ENCODE data around the gene GDI1.
A peak's percentile ranks its signal among the peaks of the same experiment; 100 is the strongest.

The GDI1 gene

GRCh38 chrX:154462396-154462795 is 25.4 kb downstream of the GDI1 start:
- no peak for DNase-seq (ENCODE audit: low read depth)

GRCh38 chrX:154463611-154464220 is 26.8 kb downstream of the GDI1 start:
- DNase-seq (ENCODE audit: low read depth): no peak

DNA sequence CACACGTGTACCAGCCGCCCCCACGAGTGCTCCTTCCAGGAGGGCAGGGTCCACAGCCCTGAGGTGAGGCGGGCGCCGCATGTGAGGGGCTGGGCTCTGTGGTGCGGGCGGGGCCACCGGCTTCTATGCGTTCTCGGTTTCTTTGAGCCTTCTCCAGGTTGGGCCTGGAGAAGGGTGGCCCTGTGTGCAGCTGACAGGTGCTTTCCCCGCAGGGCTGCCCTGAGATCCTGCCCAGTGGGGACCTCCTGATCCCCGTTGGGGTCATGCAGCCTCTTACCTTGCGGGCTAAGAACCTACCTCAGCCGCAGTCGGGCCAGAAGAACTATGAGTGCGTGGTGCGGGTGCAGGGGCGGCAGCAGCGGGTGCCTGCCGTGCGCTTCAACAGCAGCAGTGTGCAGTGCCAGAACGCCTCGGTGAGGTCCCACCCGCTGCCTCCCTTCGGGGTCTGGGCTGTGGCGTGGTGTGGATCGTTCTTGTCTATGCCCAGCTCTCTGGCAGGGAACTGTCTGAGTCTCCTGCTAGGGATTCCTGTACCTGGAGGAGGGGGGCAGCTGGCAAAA is 27.9 kb downstream of the GDI1 start:
- no peak for DNase-seq (ENCODE audit: low read depth)

GRCh38 chrX:154465601-154466000 is 28.6 kb downstream of the GDI1 start:
- no peak for DNase-seq (ENCODE audit: low read depth)

DNA sequence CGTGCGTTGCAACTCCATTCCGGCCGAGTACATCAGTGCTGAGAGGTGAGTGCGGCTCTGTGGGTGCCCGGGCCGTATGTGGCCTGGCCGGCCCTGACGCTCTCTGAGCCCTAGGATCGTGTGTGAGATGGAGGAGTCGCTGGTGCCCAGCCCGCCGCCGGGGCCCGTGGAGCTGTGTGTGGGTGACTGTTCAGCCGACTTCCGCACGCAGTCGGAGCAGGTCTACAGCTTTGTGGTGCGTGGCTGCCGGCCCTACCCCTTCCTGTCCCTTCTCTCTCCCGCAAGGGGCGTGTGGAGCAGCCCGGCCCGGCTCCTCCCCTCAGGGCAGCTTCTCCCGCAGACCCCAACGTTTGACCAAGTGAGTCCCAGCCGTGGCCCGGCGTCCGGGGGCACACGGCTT is 29.1 kb downstream of the GDI1 start:
- no peak for DNase-seq (ENCODE audit: low read depth)

- DNase-seq (ENCODE audit: low read depth): no peak
These were observed 30.0 kb downstream of the GDI1 start for GRCh38 chrX:154466907-154467306.

GRCh38 chrX:154467556-154467955 is 30.6 kb downstream of the GDI1 start:
- DNase-seq (ENCODE audit: low read depth): no peak

DNA sequence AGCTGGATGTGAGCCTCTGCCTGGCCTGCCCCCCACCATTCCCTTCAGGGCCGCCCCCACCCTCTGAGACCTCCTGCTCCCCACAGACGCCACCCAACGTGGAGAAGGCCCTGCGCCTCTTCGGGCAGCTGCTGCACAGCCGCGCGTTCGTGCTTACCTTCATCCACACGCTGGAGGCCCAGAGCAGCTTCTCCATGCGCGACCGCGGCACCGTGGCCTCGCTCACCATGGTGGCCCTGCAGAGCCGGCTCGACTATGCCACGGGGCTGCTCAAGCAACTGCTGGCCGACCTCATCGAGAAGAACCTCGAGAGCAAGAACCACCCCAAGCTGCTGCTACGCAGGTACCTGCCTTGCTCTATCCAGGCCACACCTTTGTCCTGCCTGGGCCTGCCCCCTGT is 31.3 kb downstream of the GDI1 start:
- DNase-seq (ENCODE audit: low read depth): no peak

- no peak for DNase-seq (ENCODE audit: low read depth)
These were observed 32.2 kb downstream of the GDI1 start for GRCh38 chrX:154469114-154469513.

GRCh38 chrX:154469880-154470279 is 32.9 kb downstream of the GDI1 start:
- DNase-seq (ENCODE audit: low read depth): no peak

DNA sequence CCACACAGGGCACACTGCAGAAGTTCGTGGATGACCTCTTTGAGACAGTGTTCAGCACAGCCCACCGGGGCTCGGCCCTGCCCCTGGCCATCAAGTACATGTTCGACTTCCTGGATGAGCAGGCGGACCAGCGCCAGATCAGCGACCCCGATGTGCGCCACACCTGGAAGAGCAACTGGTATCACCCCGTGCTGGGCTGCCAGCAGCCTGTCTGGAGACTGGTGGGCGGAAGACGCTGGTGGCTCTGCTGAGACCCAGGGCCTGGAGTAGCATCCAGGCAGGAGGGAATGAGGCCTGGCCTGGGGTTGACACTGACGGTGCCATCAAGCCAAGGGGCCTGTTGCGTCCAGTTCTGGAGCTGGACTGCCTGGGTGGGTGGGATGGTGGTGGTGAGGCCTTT is 33.5 kb downstream of the GDI1 start:
- no peak for DNase-seq (ENCODE audit: low read depth)

GRCh38 chrX:154470914-154471568 is 34.1 kb downstream of the GDI1 start:
- no peak for DNase-seq (ENCODE audit: low read depth)

DNA sequence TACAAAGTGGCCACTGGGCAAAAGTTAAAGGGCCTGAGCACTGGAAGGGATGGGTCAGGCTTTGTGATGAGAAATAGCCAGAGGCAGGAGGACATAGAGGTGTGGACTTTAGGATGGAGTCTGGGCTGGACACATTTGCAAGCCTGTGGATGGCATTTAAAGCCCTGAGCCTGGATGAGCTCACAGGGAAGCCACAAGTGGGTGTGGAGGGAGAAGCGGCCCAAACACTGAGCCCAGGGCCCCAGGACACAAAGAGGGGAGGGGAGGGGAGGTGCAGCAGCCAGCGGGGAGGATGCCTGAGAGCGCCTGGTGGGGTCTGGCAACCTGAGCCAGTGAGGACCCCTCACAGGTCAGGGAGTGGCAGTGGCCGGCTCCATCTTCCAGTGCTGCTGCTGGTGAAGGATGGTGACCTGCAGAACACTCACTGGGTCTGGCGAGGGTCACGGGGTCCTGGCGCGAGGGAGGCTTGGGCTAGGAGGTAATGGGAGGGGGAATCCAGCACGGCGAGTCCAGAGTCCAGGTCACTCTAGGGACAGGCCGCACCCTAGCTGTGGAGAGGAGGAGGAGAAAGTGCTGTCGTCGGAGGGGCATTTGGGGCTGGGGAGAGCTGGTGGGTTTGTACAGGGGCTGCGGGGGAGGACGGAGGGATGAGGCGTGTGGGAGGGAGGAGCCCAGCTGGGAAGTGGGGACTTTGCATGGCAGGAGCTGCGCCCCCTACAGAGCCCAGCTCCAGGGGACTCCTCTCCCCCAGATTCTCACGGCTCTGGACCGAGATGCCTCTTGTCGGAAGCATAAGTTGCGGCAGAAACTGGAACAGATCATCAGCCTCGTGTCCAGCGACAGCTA is 35.1 kb downstream of the GDI1 start:
- no peak for DNase-seq (ENCODE audit: low read depth)

- DNase-seq (ENCODE audit: low read depth): no peak
These were observed 36.0 kb downstream of the GDI1 start for GRCh38 chrX:154472685-154473632.

- DNase-seq (ENCODE audit: low read depth): no peak
These were observed 36.7 kb downstream of the GDI1 start for GRCh38 chrX:154473683-154474082.

DNA sequence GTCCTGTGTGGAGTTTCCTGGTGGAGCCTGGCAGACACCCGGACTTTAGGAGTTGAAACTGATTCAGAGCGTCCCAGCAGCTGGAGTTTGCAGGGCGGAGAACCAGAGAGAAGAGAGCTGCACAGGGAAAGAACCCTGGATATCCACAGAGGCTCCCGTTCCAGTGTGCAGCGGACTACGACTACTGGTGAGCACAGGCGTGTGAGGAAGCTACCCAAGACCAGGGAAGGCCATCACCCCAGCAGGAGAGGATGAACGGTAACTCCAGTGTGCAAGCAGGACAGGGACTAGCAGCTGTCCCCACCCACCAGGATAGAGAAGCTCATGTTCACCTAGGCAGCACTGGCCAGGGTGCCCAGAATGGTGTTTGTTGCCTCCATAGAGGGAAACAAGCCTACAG is 39.9 kb downstream of the GDI1 start:
- DNase-seq (ENCODE audit: low read depth): no peak

- no peak for DNase-seq (ENCODE audit: low read depth)
These were observed 41.0 kb downstream of the GDI1 start for GRCh38 chrX:154477891-154478477.

DNA sequence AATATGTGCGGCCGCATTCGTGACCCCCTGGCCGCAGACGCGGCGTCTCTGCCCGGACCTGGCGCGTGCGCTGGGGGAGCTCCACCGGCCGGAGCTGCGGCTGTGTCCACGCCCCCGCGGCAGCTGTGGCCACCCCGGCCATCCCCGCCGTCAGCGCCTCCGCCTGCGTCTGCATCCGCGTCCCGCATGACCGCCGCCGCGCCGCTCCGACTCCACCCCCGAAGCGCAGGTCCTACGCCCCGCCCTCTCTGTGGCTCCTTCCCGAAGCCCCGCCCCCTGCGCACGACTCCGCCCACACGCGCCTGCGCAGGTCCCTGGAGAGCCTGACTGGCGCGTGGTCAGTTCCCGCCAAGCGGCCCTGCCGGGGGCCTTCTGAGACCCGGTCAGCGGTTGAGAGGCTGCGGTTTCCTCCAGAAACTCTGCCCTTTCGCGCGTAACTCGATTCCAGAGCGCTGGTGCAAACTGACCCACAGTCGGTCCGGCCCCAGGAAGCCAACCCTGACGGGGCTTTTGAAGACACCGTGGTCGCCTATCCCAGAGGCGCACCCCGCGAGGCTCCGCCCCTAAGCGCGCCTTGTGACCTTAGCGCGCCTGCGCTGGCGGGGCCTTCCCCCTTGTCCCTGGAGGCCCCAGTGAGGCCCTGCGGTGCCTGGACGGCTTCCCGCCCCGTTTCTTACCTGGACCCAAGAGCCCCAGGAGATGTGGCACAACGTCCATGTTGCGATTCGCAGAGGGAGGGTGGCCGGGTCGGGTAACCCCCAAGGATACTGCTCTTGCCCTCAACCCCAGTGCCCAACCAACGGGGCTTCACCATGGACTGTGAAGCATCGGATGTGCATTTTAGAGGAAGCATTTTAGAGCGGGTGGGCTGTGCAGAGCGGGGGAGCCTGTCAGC is 42.0 kb downstream of the GDI1 start, which contains the start of gene LAGE3:
TSS of gene LAGE3 (minus strand) at position 554 of the 895 bp plus-strand sequence. CDS start at position 188, 366 bp downstream.
- DNase-seq (ENCODE audit: low read depth): peak; percentile 89

DNA sequence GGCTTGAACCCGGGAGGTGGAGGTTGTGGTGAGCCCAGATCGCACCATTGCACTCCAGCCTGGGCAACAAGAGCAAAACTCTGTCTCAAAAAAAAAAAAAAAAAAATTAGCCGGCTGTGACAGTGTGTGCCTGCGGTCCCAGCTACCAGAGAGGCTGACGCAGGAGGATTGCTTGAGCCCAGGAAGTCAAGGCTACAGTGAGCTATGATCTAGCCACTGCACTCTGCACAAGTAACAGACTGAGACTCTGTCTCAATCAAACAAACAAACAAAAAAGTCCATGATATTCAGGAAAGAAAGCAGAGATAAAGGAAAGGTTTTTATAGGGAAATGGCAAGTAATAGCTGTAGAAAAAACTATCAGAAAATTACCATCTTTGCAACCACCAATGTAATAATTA is 44.2 kb downstream of the GDI1 start:
- DNase-seq (ENCODE audit: low read depth): no peak

All from iris pigment epithelial cell (primary cell).